Spinal cord (tissue), 10 donors: ENCODE data around the gene TCF7L2. TPM values are rescaled to one million over a fixed set of nuclear protein-coding genes. Genes with fewer than 3 reads are reported as not detected.

Source experiments
- DNase-seq, 6 donors: peaks; one replicate each; pipeline versions ENCODE4 v3.0.0 to v3.0.0-alpha.2; 2013 to 2015; ENCODE audit warnings: low spot score in 6 of 6, low read depth in 4 of 6
- H3K27ac ChIP-seq: one replicate; pipeline ENCODE4 v1.5.1; 2013; ENCODE audit warnings: low read depth, low read length, control low read depth
- H3K27me3 ChIP-seq: one replicate; pipeline ENCODE4 v1.6.1; 2013; ENCODE audit warnings: low read length; ENCODE audit not compliant: control insufficient read depth, insufficient read depth
- H3K36me3 ChIP-seq: one replicate; pipeline ENCODE4 v1.6.1; 2013; ENCODE audit warnings: low read length; ENCODE audit not compliant: control insufficient read depth, insufficient read depth
- H3K4me1 ChIP-seq: one replicate; pipeline ENCODE4 v1.6.1; 2013; ENCODE audit warnings: low read length; ENCODE audit not compliant: control insufficient read depth, insufficient read depth
- H3K4me3 ChIP-seq: one replicate; pipeline ENCODE4 v1.5.1; 2013; ENCODE audit warnings: low read depth, low read length, control low read depth
- H3K9me3 ChIP-seq: one replicate; pipeline ENCODE4 v1.6.1; 2013; ENCODE audit warnings: low read length; ENCODE audit not compliant: control insufficient read depth, insufficient read depth
- WGBS: methylation state at CpG from one replicate; pipeline ENCODE4 v1.1.5; 2013; ENCODE audit warnings: missing lambda C conversion rate; ENCODE audit not compliant: insufficient coverage; 5-methylcytosine and 5-hydroxymethylcytosine counted together
- polyA plus RNA-seq, 2 donors: library from polyadenylated mRNA; unstranded; fragments of 120-200 nt; gene quantifications; one replicate each; pipeline ENCODE4 v1.2.1, GENCODE V29; 2013; ENCODE audit not compliant: insufficient read length in 2 of 2
- total RNA-seq, 2 donors: library from RNA; depleted of rRNA in 1 of 2; stranded (reverse); fragments of 120-200 nt in 1 of 2; fragments of >200 nt in 1 of 2; gene quantifications; one replicate each; pipeline versions ENCODE4 v1.2.3 to v1.2.4, GENCODE V29; 2013 to 2014
- donor health status: healthy.

Gene TCF7L2
- total and polyA plus RNA-seq, 4 donors, result 12.9 to 75.5 (median 36.6) TPM

DNA sequence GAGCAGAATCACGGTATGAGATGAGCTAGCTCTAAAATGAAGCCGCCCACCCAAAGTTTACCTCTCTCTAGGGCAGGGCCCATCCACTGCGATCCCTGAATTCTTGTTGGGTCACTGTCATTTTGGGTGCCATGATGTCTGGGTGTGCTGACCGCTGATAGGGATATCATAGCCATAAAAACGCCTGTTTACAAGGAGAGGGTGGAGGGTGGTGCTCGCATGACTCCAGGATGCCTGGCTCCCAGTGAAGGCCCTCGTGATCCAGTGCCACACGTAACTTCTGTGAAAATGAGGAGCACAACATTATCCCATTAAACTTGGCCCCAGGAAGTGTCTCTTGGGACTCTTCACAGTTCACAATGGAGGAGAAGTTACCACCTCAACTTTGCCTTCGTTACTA, 139.5 kb downstream of the TCF7L2 start:
- no peak overlapping the region for H3K4me3 ChIP-seq
- no peaks in the 10 kb centered on the region for H3K36me3 ChIP-seq
- 94% methylated on average over 3 of the region's 9 CpGs for WGBS
- no peaks in the 10 kb centered on the region for H3K9me3 ChIP-seq
- DNase-seq, result no peak
- H3K27ac ChIP-seq, result no peak overlapping the region
- peaks cover 3% of the 10 kb centered on the region for H3K4me1 ChIP-seq
- H3K27me3 ChIP-seq, result no peaks in the 10 kb centered on the region

DNA sequence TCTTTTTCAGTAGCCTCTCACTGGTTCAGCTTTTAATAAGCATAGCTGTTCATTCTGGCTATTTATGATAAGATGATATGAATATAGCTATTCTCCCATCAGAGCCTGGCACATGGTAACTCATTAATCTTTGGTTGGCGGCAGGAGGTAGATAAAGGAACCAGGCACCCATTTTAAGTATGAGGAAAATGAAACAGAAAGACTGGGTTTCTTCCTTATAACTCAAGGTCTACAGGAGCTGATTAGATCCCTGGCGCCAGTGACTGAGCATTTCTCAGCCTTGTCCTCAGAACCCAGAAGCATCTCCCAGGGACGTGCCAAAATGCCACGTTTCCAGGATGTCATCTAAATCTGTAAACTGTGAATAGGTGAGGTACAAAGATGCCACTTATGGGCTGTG, 141.9 kb downstream of the TCF7L2 start:
- H3K4me3 ChIP-seq, result no peak overlapping the region
- H3K4me1 ChIP-seq, result peaks cover 8% of the 10 kb centered on the region
- DNase-seq, result no peak
- no peak overlapping the region for H3K27ac ChIP-seq
- H3K9me3 ChIP-seq, result no peaks in the 10 kb centered on the region
- WGBS, result 97% methylated on average over 3 of the region's 4 CpGs
- H3K36me3 ChIP-seq, result no peaks in the 10 kb centered on the region
- H3K27me3 ChIP-seq, result no peaks in the 10 kb centered on the region

DNA sequence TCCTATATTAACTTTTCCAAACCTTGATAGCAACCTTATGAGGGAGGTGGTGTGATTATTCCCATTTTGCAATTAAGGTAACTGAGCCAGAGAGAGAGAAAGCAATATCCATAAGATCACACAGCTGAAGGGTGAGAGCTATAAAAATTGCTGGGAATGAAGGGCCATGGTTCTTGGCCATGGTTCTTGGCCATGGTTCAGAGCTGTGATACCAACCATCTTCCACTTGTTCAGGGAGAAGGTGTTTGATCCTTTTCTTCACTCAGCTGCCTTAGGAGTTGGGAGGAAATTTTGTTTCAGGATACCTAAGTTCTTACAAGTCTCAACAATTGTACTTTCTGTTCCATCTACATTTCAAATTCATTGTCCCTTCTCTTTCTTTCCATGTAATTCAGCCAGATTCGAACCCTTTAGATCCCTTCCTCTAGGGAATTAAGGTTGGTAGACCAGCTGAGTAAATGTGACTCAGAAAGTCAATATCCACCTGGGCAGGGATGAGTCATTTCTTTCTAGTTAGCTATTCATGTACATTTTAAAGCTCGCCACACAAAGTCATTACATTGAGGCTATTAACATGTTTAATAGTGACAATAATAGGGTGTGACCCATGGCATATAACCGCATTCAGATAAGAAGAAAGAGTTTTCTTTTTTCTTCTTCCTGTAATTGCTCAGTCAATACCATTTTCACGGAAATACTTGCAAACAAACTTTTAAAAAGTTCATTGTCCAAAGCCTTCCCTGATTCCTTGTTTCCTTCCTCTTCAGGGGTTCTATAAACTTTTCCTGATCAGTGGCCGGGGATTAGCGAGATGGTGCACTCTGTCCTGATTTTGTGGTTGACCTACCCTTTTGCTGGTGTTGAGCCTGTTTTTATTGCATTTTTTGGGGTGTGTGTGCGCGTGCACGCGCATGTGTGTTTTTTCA, 143.4 kb downstream of the TCF7L2 start:
- H3K36me3 ChIP-seq, result no peaks in the 10 kb centered on the region
- H3K4me3 ChIP-seq, result no peak overlapping the region
- no peak for DNase-seq
- H3K27ac ChIP-seq, result no peak overlapping the region
- peaks cover 8% of the 10 kb centered on the region for H3K4me1 ChIP-seq
- 93% methylated on average over 2 of the region's 10 CpGs for WGBS
- no peaks in the 10 kb centered on the region for H3K27me3 ChIP-seq
- no peaks in the 10 kb centered on the region for H3K9me3 ChIP-seq

DNA sequence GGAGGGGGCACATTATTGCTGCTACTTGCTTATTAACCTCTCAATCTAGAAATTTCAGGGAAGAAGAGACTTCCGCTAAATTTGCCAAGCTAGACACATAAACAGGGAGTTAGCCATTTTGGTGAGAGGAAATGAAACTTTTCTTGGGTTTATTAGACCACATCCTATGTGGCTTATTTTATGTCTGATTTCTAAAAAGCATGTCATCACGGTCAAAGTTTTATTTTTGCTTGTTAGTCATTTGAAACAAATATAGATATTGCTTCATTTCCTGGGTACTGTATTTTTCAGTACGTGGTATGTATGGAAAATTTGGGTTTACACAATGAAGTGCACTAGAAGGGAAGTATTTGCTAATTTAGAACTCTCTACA, 144.1 kb downstream of the TCF7L2 start:
- no peak for DNase-seq
- WGBS, result no CpG with 5 or more reads among the region's 3 CpGs
- peaks cover 8% of the 10 kb centered on the region for H3K4me1 ChIP-seq
- no peaks in the 10 kb centered on the region for H3K27me3 ChIP-seq
- H3K36me3 ChIP-seq, result no peaks in the 10 kb centered on the region
- H3K27ac ChIP-seq, result no peak overlapping the region
- no peak overlapping the region for H3K4me3 ChIP-seq
- no peaks in the 10 kb centered on the region for H3K9me3 ChIP-seq

DNA sequence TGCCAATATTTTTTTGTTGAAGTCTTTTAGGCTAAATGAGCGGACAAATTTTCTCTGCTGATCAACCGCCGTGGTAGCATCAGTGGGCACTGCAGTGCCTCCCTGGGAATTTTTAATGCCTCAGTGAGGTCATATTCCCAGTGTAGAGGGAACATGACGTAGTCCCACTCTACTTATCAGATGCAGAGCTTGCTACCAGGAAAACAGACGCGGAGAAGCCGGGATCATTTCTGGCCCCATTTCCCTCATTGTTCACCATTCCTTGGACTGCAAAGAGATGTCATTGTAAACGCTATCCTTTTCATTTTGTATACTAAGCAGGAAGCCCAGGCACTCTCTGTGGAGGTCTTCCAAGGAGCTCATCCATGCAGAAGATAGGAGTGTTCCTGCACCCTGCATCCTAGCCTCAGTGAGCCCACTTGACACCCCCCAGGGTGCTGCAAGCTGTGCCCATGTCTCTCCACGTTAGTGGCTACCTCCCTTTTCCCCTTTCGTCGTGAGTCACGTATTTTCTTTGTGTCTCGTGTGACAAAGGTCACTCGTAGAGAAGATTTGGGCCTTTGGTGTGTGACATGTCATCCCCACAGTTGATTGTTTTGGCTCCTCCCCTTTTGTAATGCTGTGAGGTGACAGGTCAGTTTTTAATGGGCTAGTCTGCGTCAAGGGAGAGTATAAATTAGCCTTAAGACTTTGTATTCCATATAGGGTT, 145.5 kb downstream of the TCF7L2 start:
- no peak for DNase-seq
- H3K27ac ChIP-seq, result no peak overlapping the region
- H3K4me1 ChIP-seq, result peaks cover 15% of the 10 kb centered on the region
- H3K9me3 ChIP-seq, result no peaks in the 10 kb centered on the region
- no peak overlapping the region for H3K4me3 ChIP-seq
- 65% methylated on average over 9 of the region's 15 CpGs for WGBS
- H3K27me3 ChIP-seq, result no peaks in the 10 kb centered on the region
- H3K36me3 ChIP-seq, result no peaks in the 10 kb centered on the region

DNA sequence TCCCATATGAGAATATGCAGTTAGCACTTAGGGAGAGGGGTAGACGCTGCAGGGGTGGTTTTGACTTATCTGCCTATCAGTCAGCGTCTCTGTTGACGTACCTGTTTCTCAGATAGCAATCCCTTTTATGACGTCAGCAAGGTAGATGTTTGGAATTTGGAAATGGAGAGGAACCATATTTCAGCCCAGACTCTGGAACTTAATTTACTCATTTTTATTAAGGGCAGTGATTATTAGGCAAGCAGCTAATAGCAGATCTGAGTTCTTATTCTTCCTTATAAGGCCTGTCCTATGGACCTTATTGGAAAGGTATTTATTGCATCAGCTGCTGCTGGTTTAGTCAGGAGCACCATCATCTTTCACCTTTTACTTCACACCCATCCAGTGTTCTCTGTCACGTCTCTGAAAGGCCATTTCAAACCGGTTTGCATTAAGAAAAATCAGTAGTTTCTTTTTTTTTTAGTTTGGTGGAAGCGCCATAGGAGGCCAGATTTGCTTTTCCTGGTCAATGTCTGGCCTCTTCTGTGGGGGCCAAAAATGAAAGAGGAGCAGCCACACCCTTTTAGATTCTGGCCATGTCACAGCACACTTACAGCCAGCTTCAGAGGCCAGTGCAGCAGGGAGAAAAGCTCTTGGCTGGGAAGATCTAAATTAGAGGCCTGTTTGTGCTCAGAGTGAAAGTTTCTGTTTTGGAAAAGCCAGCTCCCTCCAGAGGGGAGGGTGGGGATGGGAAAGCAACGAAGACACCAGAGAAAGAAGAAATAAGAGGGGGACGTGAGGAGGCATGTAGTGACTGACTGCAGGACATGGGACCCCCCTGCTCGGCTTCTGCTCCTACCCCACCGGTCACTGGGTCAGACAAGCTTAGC, 146.3 kb downstream of the TCF7L2 start:
- Histone ChIP-seq H3K36me3 (no peaks in the 10 kb centered on the region), H3K9me3 (no peaks in the 10 kb centered on the region), H3K4me3 (no peak overlapping the region), H3K27me3 (no peaks in the 10 kb centered on the region), H3K27ac (peak overlapping the region; percentile 40), H3K4me1 (peaks cover 15% of the 10 kb centered on the region)
- 80% methylated on average over 4 of the region's 11 CpGs for WGBS
- peak in 2 of 6 donors; percentile 9 to 50 for DNase-seq

DNA sequence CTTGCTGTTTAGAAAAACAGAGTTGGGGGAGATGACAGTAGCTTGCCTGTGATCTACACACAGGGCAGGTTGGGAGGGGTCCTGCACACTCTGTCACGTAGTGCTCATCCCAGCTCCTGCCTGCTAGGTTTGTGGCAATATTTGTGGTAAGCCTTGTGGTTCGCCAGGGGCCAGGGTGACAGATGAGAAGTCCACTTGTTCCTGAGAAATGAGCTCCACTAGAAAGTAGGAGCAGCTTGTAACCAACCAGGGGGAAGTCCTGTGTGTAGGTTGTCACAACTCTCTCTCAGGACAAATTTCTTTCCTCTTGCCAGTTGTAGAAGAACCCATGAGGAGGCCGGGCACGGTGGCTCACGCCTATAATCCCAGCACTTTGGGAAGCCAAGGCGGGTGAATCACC, 147.0 kb downstream of the TCF7L2 start:
- H3K27ac ChIP-seq, result peak overlapping the region; percentile 40
- no peak for DNase-seq
- H3K27me3 ChIP-seq, result no peaks in the 10 kb centered on the region
- 92% methylated on average over 1 of the region's 6 CpGs for WGBS
- H3K36me3 ChIP-seq, result no peaks in the 10 kb centered on the region
- no peaks in the 10 kb centered on the region for H3K9me3 ChIP-seq
- peaks cover 15% of the 10 kb centered on the region for H3K4me1 ChIP-seq
- H3K4me3 ChIP-seq, result no peak overlapping the region

DNA sequence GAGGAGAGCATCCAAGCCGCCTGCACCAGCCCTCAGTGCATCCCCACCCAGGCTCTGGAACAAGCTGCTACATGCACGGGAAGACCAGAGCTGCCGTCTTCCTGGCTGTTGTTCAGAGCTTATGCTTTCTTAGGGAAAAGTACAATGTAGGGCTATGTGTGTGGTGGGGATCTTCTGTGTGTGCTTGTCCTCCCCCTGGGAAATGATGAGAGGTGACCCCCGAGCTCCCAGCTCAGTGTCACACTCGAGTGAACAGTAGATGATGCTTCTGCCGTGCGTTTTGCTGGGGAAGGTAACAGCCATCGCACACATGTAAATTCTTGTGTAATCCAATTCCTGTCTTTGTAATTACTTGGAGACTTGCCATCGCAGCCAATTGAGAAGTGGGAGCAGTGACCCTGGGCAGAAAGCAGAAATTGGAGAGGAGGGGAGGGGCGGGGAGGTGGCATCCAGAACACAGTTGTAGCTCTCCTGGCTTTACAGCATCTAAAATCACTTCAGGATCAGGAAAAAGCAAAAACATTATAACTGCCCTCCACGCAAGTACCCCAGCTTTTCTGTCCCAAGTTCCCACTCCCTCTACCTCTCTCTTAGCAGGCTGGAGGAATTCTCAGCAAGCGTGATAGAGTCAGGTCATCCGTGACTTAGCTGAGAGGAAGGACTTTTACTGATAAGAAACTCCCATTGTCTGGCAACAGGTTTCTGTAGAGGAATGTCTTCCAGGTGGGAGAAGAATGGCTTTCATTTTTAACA, 149.6 kb downstream of the TCF7L2 start:
- DNase-seq, result peak in 3 of 6 donors; percentile 6 to 69 (median 58)
- Histone ChIP-seq H3K27me3 (no peaks in the 10 kb centered on the region), H3K36me3 (no peaks in the 10 kb centered on the region), H3K4me1 (peaks cover 19% of the 10 kb centered on the region), H3K27ac (no peak overlapping the region), H3K9me3 (no peaks in the 10 kb centered on the region), H3K4me3 (no peak overlapping the region)
- 21% methylated on average over 8 of the region's 13 CpGs for WGBS

DNA sequence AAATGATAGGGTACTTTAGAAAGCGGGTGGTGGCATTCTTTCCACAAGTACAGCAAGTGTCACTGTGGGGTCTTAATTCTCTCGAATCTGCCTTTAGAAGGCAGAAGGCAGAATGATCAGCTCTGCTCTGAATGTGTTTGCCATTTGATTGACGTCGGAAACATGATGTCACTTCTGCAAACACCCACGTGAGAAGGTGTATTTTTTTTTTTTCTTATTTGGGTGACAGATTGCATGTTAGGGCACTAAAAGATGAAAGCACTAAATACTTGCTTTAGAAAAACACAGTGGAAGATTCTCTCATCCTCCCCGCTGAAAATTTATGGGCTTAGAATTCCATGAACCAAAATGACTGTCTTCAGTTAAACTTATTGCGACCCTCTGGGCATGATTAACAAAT, 150.2 kb downstream of the TCF7L2 start:
- Histone ChIP-seq H3K27ac (no peak overlapping the region), H3K4me1 (peaks cover 22% of the 10 kb centered on the region), H3K27me3 (no peaks in the 10 kb centered on the region), H3K36me3 (no peaks in the 10 kb centered on the region), H3K9me3 (no peaks in the 10 kb centered on the region), H3K4me3 (no peak overlapping the region)
- 72% methylated on average over 6 of the region's 7 CpGs for WGBS
- DNase-seq, result no peak
